Measurements from ENCODE around the gene TBKBP1.

TBKBP1 gene

DNA sequence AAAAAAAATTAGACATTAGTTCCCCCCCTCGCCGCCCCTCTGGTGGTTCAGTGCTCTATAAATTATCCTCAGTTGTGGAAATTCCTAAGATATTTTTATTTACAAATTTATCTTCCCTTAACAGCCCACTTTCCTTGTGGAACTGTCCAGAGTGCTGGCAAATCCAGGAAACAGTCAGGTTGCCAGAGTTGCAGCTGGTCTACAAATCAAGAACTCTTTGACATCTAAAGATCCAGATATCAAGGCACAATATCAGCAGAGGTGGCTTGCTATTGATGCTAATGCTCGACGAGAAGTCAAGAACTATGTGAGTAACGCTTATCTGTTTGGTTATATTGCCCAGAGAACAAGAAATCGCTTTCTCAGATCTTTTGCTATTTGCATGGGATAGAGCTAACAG lies 41.4 kb upstream of the TBKBP1 start:
- Histone ChIP-seq H3K27me3 (ENCODE audit: insufficient read depth, low read length, poor library complexity) (no peaks in the 10 kb centered on the region), H3K9me3 (ENCODE audit: insufficient read depth, low read length, severe bottlenecking) (no peaks in the 10 kb centered on the region), H3K27ac (ENCODE audit: low read length) (no peak overlapping the region), H3K4me1 (ENCODE audit: insufficient read depth, low read length) (peaks cover 77% of the 10 kb centered on the region), H3K4me3 (ENCODE audit: low read depth in 1 of 2, low read length in 2 of 2) (peak overlapping the region; percentile 1 to 41; a peak in 1 of 4 replicates), H4K20me1 (ENCODE audit: insufficient read depth, low read length) (peaks cover 63% of the 10 kb centered on the region), H3K9ac (ENCODE audit: low read depth, low read length) (0 out of 2 replicates have a peak overlapping the region, but pooled peaks have one; percentile 18), H3K36me3 (ENCODE audit: insufficient read depth, low read length) (peaks cover 70% of the 10 kb centered on the region), H3K79me2 (ENCODE audit: insufficient read depth, low read length) (peaks cover 83% of the 10 kb centered on the region), H3K4me2 (ENCODE audit: insufficient read depth, low read length) (peak overlapping the region; percentile 81; the same call in 1 of the 2 replicates), H2AFZ (ENCODE audit: low read depth, low read length) (no peak overlapping the region)
- TF ChIP-seq, protein P1, sequence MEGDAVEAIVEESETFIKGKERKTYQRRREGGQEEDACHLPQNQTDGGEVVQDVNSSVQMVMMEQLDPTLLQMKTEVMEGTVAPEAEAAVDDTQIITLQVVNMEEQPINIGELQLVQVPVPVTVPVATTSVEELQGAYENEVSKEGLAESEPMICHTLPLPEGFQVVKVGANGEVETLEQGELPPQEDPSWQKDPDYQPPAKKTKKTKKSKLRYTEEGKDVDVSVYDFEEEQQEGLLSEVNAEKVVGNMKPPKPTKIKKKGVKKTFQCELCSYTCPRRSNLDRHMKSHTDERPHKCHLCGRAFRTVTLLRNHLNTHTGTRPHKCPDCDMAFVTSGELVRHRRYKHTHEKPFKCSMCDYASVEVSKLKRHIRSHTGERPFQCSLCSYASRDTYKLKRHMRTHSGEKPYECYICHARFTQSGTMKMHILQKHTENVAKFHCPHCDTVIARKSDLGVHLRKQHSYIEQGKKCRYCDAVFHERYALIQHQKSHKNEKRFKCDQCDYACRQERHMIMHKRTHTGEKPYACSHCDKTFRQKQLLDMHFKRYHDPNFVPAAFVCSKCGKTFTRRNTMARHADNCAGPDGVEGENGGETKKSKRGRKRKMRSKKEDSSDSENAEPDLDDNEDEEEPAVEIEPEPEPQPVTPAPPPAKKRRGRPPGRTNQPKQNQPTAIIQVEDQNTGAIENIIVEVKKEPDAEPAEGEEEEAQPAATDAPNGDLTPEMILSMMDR (IDR thresholded peaks at IDR 0.05; ENCODE audit: borderline replicate concordance, extremely low read depth, low read length, poor library complexity, severe bottlenecking) = no peak
- no peak for TF ChIP-seq EZH2 (IDR thresholded peaks at IDR 0.05; ENCODE audit: borderline replicate concordance, low read depth, low read length, severe bottlenecking)
- DNase-seq = no peak
- no peak for ATAC-seq (ENCODE audit: insufficient read depth, low read depth)

DNA sequence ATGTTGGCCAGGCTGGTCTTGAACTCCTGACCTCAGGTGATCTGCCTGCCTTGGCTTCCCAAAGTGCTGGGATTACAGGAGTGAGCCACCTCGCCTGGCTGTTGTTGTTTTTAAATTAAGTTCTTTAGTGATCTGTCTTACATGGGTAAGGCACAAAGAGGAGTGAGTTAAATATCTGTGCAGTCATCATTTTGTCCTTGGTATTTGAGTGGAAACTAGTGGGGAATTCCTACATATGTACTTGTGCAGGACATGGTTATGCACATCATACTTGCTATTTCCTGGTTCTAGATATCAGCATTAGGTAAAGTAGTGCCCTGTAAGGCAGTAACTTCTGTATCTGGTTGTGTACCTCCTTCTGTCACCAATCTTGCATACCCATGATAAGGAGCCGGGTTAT lies 40.5 kb upstream of the TBKBP1 start:
- H2AFZ ChIP-seq (ENCODE audit: low read depth, low read length) = no peak overlapping the region
- H3K79me2 ChIP-seq (ENCODE audit: insufficient read depth, low read length) = peaks cover 88% of the 10 kb centered on the region

DNA sequence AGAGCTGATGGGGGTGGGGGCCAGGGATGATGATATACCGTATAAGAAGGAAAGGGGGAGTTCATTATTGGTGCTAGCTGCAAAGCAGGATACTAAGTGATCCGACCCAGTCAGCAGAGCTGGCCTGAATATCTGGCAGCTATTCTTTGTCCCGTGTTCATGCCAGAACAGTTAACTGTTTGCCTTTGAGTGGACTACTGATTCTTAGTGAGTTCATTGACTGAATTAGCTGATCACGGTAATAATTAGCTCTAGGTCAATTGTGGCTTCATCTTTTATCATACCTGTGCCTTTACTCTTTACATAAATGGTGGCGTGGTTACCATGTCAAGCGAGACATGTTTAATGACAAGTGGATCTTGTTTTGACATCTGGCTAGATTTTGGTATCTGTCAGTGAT lies 39.0 kb upstream of the TBKBP1 start:
- H3K9me3 ChIP-seq (ENCODE audit: insufficient read depth, low read length, severe bottlenecking) = no peaks in the 10 kb centered on the region
- TF ChIP-seq EZH2 (IDR thresholded peaks at IDR 0.05; ENCODE audit: borderline replicate concordance, low read depth, low read length, severe bottlenecking) = no peak
- TF ChIP-seq, protein P1 (IDR thresholded peaks at IDR 0.05; ENCODE audit: borderline replicate concordance, extremely low read depth, low read length, poor library complexity, severe bottlenecking) = no peak
- peaks cover 95% of the 10 kb centered on the region for H3K79me2 ChIP-seq (ENCODE audit: insufficient read depth, low read length)
- H3K27me3 ChIP-seq (ENCODE audit: insufficient read depth, low read length, poor library complexity) = no peaks in the 10 kb centered on the region
- H3K36me3 ChIP-seq (ENCODE audit: insufficient read depth, low read length) = peaks cover 93% of the 10 kb centered on the region
- no peak overlapping the region for H3K27ac ChIP-seq (ENCODE audit: low read length)
- H4K20me1 ChIP-seq (ENCODE audit: insufficient read depth, low read length) = peaks cover 81% of the 10 kb centered on the region
- H3K4me2 ChIP-seq (ENCODE audit: insufficient read depth, low read length) = peak overlapping the region; percentile 81; the same call in 1 of the 2 replicates
- H2AFZ ChIP-seq (ENCODE audit: low read depth, low read length) = no peak overlapping the region
- DNase-seq (no peak), ATAC-seq (ENCODE audit: insufficient read depth, low read depth) (no peak)
- peaks cover 69% of the 10 kb centered on the region for H3K4me1 ChIP-seq (ENCODE audit: insufficient read depth, low read length)
- no peak overlapping the region for H3K9ac ChIP-seq (ENCODE audit: low read depth, low read length)
- H3K4me3 ChIP-seq (ENCODE audit: low read depth in 1 of 2, low read length in 2 of 2) = no peak overlapping the region; a peak in 1 of 4 replicates

More for the DNA sequence above, 40.5 kb upstream of the TBKBP1 start:
- Histone ChIP-seq H3K9ac (ENCODE audit: low read depth, low read length) (0 out of 2 replicates have a peak overlapping the region, but pooled peaks have one; percentile 10), H4K20me1 (ENCODE audit: insufficient read depth, low read length) (peaks cover 71% of the 10 kb centered on the region), H3K4me2 (ENCODE audit: insufficient read depth, low read length) (peak overlapping the region; percentile 81), H3K36me3 (ENCODE audit: insufficient read depth, low read length) (peaks cover 79% of the 10 kb centered on the region), H3K4me3 (ENCODE audit: low read depth in 1 of 2, low read length in 2 of 2) (peak overlapping the region in 1 of 2 experiments; percentile 25; a peak in 1 of 4 replicates), H3K27ac (ENCODE audit: low read length) (no peak overlapping the region), H3K27me3 (ENCODE audit: insufficient read depth, low read length, poor library complexity) (no peaks in the 10 kb centered on the region), H3K4me1 (ENCODE audit: insufficient read depth, low read length) (peaks cover 75% of the 10 kb centered on the region), H3K9me3 (ENCODE audit: insufficient read depth, low read length, severe bottlenecking) (no peaks in the 10 kb centered on the region)
- no peak for ATAC-seq (ENCODE audit: insufficient read depth, low read depth)
- DNase-seq = no peak
- TF ChIP-seq, protein P1 (IDR thresholded peaks at IDR 0.05; ENCODE audit: borderline replicate concordance, extremely low read depth, low read length, poor library complexity, severe bottlenecking) = no peak
- no peak for TF ChIP-seq EZH2 (IDR thresholded peaks at IDR 0.05; ENCODE audit: borderline replicate concordance, low read depth, low read length, severe bottlenecking)
